Sciatic nerve (tissue), 2 donors: ENCODE measurements around the gene FGF14. TPM values are rescaled to one million over a fixed set of nuclear protein-coding genes. Genes with fewer than 3 reads are reported as not detected.

Experiments
- ATAC-seq: fragments of 200-7000 bp; cut with Tn5 transposase; one replicate; pipeline ENCODE4 v1.9.1; 2020; ENCODE audit warnings: mild to moderate bottlenecking, moderate library complexity
- DNase-seq: peaks from one replicate; pipeline ENCODE4 v3.0.0-alpha.2; 2020; ENCODE audit warnings: low spot score
- intact Hi-C: fragments of 100-400 bp; cut with DNase I; formaldehyde crosslinking; loops from one replicate; pipeline ENCODE4 v1.14.2; 2022
- total RNA-seq: library from RNA; stranded (reverse); fragmentation: NEBNext Ultra II Directional; extraction: Animal tissue kit (Norgen Biotek cat#: 25700); gene quantifications from one replicate; pipeline ENCODE4 v1.2.1, GENCODE V29; 2021
- donor health status: DM: no; HTN: no; CAD: no.
- donor health status: DM: no; HTN: no; CAD: no.

Gene FGF14
- 1.4 TPM for total RNA-seq

DNA sequence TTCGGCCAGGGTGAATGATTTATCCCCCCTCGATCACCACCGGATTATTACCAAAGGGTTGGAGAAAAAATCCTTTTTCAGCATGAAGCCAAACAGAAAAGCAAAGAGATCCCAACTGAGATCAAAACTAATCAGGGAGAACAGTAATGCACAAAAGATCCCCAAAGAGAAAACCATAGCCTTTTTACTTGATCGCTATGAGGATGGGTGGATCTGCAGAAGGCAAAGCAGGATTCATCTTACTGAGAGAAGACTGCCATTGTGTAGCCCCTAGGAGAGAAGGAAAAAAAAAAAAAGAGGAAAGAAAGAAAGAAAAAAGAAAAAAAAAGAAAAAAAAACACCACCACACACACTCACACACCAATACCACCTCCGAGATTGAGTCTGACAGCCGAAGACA, at the start of gene FGF14:
Gene FGF14 (minus strand): TSS at position 283 of the 400 bp plus-strand sequence.
- intact Hi-C loops = no loop called here
- peak; percentile 16 for ATAC-seq
- DNase-seq = no peak

DNA sequence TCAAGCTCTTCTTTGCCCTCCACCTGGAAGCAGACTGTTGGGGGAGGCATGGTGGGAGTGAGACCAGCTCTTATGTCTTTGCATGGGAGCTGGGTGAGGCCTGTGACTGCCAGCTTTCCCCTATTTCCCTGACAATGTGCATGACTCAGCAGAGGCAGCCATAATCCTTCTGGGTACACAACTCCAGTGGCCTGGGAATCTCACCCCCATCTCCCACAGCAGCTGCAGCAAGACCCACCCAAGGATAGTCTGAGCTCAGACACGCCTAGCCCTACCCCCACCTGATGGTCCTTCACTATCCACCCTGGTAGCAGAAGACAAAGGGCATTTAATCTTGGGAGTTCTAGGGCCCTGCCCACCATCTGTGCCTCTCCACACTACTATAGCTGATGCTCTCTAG, 41.4 kb upstream of the FGF14 start:
- intact Hi-C loops = no loop called here
- ATAC-seq = no peak
- DNase-seq = no peak

DNA sequence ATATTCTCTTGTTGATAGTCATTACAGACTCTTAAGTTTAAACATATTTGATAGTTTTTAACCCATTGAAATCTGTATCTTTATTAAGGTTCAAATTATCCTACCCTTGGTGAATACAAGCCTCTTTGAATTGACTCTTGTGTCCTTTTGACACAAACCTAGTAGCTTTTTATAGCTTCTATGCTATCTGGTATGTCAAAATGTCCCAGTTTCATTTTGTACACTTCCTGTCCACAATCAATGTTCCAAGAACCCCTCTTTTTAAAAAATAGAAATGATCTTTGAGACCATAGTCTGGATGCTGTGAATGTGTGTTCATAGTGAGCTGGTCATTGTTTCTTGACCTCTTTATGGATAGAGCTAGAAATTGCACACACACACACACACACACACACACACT, 39.2 kb upstream of the FGF14 start:
- no peak for DNase-seq
- no peak for ATAC-seq
- intact Hi-C loops = no loop called here

DNA sequence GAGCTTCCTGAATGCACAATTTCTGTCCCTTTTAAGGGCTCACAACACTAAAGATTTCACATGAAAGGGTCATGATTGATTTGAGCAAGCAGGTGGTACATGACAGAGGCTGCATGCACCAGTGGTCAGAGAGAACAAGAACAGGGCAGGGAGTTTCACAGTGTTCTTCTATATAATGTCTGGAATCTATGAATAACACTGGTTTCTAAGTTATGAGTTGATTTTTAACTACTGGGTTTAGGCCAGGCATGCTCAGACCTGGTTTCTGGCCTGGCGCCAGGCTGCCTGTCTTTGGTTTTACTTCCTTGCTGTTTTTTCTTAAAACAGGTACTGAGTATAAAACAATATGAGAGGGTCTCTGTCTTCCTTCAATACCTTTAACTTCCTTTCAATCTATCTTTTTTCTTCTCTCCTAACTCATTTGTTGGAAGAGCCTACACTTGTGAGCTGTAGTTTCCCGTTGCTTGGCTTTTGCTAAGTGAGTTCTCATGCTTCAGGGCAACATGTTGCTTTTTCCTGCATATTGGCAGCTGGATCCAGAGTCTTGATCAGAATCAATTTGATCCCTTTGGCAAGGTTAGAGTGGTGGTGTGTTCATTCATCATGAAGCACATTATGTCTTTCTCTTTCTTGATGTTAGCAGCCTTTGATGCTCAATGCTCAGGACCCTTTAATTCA, 38.5 kb upstream of the FGF14 start:
- ATAC-seq = no peak
- DNase-seq = no peak
- intact Hi-C loops = no loop called here

DNA sequence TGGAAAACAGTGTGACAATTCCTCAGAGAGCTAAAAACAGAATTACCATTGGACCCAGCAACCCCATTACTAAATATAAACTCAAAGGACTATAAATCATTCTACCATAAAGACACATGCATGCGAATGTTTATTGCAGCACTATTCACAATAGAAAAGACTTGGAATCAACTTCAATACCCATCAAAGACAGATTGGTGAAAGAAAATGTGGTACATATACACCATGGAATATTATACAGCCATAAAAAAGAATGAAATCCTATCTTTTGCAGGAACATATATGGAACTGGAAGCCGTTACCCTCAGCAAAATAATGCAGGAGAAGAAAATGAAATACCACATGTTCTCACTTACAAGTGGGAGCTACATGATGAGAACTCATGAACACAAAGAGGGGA, 20.8 kb upstream of the FGF14 start:
- DNase-seq (no peak), ATAC-seq (no peak)
- intact Hi-C loops = no loop called here

DNA sequence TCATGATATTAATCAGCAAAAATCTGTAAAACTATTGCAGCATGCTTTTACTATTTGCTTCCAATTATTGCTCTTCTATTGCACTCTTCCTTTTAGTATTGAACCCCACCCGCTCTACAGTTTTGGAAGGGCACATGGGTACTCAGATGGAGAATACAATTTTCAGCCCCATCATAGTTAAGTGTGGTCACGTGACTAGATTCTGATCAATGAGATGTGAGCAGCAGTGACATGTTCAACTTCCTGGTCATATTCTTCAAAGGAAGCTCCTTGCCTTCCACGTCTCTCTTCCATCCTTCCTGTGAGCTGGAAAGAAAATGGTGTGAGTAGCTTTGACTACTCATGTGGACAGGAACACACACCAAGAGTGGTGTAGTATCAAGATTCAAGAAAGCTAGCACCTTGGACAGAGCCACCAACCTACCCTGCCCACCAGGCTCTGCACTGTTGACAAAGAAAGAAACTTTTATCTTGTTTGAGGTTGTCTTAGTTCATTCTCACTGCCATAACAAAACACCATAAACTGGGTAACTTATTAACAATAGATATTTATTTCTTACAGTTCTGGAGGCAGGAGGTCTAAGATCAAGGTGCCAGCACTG, 3.8 kb upstream of the FGF14 start:
- no peak for DNase-seq
- no peak for ATAC-seq
- intact Hi-C loops = no loop called here

DNA sequence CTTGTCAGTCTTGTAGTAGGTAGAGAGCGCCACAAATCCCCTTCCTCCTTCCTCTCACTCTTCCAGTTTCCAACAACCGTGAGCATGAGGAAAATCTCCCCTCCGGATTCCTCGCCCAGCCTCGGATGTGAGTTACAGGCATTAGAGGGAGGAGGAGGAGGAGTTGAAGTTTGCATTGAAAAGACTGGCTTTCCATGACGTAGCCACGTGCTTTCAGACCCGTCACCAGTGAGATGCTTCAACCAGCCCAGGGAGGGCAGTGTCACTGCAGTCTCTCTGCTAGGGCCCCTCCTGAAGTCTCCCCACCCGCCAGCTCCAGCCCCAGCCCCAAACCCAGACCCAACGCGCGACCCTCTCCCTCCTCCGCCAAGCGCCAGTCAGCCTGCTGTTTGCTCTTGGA, 442 bp upstream of the FGF14 start:
- ATAC-seq = peak; percentile 74
- no peak for DNase-seq
- intact Hi-C loops = no loop called here

DNA sequence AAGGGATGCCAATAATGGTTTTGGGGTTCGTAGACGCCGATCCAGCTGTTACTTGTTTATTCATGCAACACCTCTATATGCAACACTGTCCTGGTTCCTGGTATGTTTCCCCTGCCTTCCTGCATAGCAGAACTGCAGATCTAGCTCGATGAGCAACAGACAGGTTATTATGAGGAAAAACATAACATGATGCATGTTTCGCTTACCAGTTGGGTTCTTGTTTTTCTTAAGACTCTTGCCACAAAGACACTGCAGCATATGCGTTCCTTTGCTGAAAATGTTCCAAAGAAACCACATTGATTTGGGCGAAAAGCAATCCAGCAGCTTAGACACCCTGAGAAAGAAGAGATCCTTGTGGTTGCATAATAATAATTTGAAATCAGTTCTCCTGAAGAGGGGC, 583 bp downstream of the FGF14 start:
- intact Hi-C loops = no loop called here
- DNase-seq = no peak
- ATAC-seq = peak; percentile 23

DNA sequence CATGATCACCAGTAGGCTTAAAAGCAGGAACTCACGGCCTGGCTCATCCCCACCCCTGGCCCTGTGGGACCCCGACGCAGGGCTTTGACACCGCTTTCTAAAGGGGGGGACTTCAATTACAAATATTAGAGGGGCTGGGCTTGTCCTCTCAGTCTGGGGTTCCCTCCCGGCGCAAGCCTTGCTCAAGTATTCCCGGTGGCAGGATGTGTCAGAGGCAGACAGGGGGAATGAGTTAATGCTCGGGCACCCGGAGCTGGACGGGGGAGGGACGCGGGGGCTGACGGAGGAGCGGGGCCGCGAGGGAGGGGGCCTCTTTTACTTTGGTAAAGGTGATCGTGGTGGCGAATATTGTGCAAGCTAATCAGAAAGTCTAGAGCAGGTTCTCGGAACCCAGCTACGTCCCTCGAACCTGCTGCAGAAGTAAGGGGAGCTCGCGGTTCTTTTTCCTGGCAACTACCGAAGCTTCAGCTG, 1.1 kb downstream of the FGF14 start:
- DNase-seq = no peak
- intact Hi-C loops = no loop called here
- ATAC-seq = peak; percentile 53

DNA sequence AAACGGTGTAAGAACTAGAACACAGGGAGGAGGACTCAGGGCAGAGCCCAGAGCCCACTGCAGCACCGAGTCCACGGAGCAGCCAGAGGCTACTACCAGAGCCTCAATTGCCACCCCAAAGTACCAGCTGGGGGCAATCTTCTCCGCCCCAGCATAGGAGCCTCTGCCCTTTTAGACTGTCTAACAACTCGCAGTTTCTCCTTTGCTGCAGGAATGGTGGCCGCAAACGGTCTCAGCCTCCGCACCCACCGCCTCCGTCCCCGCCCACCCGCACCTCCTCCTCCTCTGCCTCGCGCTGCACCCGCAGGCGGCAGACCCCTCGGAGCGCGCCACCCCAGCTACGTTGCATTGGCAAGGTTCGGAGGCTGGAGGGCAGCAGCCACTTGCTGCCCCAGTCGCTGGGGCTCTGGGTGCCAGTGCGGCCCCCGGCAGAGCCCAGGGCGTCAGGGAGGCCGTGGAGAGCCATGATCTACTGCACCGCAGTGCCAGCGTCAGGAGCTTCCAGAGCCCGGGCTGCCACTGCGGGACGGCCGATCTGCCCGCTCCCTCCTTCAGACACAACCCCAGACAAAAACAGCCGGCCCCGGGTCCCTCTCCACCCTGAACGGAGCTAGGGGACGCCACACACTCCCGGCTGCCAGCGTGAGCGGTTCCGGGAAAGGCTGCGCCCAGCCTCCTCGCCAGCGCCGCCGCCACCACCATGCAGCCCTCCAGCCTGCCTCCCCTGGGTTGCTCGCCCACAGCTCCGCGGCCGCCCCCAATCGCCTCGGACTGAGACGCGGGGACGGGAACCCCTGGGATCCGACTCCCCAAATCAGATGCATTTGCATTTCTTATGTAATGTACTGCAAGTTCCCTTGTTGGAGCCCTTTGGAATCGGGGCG, 1.8 kb downstream of the FGF14 start:
- DNase-seq (peak; percentile 55), ATAC-seq (peak; percentile 39)
- intact Hi-C loops = no loop called here

DNA sequence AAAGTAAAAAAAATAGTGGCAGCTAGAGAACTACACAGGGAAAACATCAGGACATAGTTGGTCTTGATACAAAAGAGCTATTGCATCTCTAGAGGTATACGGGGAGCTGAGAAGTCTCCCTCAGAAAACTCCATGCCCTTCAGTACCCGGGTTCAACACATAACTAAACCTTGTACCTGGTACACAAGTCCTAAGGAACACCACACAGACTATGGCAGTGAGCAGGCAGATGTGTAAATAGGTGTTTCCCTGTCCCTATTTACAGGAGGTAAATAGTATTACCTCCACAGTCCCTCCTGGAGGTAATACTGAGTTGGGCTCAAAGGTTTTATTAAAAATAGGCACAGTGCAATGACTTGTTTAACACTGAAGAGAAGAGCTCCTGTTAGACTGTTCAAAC, 5.9 kb downstream of the FGF14 start:
- intact Hi-C loops = no loop called here
- no peak for DNase-seq
- ATAC-seq = no peak

DNA sequence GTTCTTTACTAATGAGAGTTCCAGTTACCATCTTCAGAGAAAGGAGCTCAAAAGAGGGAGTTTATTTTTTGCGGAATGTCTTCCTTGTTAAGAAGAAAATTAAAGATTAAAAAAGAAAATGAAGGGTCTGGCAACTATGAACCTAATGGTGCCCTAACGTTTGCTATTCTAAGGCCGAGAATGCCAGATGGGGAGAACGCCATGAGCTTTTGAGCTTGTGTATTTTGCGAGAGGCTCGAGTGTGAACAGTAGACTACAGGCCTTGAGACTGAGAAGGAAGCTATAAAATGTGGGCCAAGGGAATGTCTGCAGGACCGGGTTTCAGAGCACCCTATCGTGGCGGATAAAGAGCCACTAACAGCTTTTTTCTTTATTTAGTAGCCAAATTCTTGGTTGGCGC, 6.7 kb downstream of the FGF14 start:
- DNase-seq (no peak), ATAC-seq (no peak)
- intact Hi-C loops = no loop called here

DNA sequence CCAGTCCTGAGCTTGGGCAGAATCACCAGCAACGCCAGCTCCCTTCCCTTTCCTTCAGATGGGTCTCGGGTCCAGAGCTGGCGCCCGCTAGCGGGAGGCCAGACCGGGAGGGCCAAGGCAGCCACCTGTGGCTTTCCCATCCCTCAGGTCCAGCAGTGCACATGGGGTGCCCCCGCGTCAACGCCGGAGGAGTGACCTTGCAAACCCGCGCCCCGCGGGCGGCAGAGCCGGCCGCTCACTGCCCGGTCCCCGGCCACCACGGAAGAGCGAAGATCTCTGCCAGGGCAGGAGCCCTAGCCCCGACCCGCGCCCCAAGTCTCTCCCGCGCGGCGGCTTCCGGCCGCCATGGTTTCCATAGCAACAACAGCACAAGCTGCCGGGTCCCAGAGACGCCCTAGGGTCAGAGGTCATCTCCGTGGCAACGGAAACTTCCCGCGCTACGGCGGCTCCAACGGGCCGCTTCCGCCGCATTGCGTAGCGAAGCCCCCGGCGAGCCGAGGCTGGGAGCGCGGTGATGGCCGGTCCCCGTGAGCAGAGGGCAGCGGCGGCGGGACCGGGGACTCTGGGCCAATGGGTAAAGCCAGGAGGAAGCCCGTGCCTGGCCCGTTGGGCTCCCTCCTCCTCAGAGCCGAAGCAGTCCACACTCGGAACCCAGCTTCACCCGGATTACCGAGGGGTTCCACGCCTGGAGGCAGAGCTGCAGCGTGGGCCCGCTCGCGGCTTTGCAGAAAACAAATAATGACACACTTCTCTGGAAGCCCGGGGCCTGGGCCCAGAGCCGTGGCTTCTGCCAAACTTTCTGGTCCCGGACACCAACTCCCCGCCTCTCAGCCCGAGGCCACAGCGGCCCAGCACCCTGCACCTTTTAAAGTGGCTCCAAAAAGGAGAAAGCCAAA, 7.4 kb downstream of the FGF14 start:
- DNase-seq = peak; percentile 99
- intact Hi-C loops = no loop called here
- peak; percentile 98 for ATAC-seq

DNA sequence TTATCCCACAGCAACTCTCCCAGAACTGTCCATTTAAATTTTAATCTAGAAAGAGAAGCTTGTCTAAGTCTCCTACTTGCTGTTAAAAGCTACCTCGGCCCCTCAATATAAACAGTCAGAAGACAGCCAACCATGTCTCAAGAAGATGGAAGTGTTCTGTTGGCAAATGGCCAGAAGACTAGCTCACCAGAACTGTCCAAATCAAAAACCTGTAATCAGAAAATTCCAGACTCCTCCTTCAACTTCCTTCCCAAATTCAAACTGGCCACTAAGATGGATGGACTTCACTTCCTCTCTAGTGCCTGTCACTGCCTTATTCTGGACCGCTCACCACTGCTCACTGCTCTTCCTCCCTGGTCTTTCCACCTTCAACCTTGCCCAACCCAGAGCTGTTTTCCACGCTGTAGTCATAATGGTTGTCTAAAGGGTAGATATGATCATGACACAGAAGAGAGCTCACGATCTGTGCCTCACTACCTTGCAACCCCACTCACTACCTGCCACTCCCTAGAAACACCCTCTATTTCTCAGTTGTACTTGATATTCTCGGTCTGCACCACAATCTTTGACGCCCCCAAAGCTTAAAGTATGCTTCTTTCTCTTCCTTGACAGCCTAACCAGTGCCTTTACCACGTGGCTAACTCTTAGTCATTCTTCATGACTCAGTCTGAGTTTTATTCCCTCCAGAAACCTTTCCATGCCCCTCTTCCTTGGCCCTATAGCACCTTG, 9.2 kb downstream of the FGF14 start:
- ATAC-seq = no peak
- no peak for DNase-seq
- intact Hi-C loops = no loop called here

DNA sequence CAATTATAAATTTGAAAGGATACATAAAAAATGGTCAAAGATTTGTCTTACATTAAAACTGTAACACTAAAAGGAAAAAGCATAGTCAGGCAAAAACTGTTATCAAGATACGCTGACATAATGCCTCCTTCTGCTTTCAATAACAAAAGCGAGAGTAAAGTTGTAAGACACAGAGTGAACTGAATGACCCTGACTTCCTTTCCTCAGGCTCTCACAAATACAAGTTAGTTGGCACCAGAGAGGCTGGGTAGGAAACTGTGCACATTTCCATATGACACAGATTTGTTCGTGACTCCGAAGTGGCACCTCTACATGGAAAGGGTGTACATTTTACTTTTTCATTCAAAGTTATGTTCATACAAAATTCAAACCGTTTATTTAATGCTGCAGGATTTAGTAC, 15.4 kb downstream of the FGF14 start:
- ATAC-seq (no peak), DNase-seq (no peak)
- intact Hi-C loops = no loop called here

DNA sequence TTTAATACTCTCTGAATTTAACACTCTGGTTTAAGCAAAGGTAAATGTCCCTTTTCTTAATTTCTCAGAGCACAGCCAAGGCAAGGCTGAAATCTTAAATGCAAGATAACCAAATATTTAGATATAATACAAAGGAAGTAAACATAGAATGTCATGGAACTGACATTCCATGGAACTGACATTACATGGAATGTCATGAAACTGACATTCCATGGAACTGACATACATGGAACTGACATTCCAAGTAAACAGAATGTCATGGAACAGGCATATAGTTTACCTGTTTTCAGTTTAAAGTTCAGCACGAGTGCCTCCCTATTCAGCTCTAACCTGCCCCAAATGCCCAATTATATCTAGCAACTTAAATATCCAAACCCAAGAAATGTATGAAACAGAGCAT, 21.8 kb downstream of the FGF14 start:
- ATAC-seq (no peak), DNase-seq (no peak)
- intact Hi-C loops = no loop called here

DNA sequence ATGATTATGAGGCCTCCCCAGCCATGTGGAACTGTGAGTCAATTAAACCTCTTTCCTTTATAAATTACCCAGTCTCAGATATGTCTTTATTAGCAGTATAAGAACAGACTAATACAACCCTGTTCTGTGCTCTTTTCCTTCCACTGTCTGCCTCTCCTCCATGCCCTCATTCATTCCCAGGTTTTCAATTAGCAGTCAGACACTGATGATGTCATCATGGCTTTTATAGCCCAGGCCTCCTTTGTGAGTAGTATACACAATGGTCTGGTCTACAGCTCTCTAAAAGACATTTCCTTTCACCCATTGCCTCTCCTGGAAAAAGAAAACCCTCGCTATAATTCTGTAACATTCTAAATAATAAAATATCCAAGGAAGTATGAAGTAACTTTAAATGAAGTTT, 25.5 kb downstream of the FGF14 start:
- no peak for ATAC-seq
- intact Hi-C loops = no loop called here
- DNase-seq = no peak

DNA sequence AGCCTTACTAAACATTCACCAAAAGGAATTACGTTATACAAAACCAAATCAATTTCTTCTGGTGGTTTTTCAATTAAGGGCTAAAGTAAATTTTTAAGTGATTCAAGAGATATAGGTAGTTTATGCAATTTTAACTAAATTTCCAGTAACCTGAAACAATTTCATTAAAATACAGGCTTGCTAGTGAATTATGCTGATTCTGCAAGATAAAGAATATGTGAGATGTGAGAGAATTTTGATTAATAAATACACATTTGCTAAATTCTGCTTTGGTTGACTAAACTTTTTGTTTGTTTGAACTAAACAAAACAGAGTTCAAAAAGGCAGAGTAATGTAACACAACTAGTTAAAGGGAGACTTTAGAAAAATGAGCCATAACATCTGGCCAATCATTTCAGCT, 27.1 kb downstream of the FGF14 start:
- ATAC-seq = no peak
- DNase-seq = no peak
- intact Hi-C loops = no loop called here

DNA sequence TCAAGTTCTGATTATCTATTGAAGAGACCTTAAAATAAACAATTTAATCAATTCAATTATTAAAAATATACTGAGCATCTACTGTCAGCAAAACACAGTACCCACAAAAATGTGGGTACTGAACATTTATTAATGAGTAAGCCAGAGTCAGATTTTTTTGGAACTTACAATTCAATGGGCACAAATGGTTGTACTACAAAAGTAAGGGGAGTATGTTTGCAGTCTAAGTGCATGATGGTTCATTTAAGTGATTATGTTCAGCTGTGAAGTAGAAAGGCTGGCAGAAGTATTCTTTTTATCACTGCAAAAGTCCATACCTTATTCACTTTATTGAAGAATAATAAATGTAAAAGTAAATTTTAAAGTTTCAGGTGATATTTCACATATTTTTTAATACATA, 27.6 kb downstream of the FGF14 start:
- intact Hi-C loops = no loop called here
- ATAC-seq (no peak), DNase-seq (no peak)
